GM10847 (cell line): ENCODE results near the gene NEUROG1.

Experiments
- POLR2A ChIP-seq: IDR thresholded peaks from 2 replicates; pipeline ENCODE4 v1.6.1; 2011; ENCODE audit not compliant: insufficient read length; ENCODE audit errors: extremely low read depth

Gene NEUROG1

DNA sequence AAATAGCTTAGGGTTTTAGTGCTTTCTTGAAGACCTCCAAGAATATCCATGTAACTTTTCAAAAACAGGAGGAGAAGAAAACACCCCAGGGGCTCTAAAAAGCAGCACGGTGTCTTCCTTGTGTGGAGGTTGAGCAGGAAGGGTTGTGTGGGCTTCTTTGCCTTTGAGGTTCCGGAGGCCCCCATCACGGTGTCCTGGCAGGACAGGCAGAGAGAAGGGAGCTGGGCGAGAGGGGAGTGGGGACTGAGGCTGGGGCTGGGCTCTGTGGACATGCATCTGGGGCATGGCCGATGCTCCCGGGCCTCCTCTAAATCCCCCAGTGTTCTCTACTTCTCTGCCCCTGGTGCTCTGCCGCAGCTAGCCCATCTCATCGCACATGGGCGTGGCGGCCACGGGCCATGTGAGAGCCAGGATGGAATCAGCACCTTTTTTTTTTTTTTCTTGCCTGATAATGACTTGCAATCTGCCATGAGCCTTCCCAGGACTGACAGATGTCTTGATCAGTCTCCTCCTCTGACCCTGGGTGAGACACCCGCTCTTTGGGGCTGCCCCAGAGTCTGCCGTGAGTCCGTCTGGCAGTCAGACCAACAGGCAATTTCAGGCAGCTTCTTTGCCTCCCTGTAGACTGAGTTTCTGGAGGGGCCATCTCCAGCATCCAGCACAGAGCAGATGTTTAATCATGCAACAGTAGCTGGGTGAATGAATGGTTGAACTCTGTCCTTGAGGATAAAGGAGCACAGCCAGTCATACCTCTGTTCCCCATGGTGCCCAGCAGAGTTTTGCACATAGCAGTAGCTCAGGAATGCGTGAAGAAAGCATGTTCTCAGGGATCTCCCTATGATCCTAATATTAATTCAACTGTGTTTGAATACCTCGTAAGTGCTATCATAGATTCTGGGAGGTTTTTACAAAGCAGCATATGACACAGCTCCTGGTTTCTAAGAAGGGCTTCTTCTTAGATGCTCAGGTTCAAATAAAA, 30.9 kb upstream of the NEUROG1 start:
- no peak for TF ChIP-seq POLR2A

- TF ChIP-seq POLR2A, result no peak
Observed at GRCh38 chr5:135565725-135566421, 30.1 kb upstream of the NEUROG1 start.

- TF ChIP-seq POLR2A, result no peak
Observed at GRCh38 chr5:135565266-135565665, 29.5 kb upstream of the NEUROG1 start.

GRCh38 chr5:135564331-135564730, 28.6 kb upstream of the NEUROG1 start:
- no peak for TF ChIP-seq POLR2A

- TF ChIP-seq POLR2A, result no peak
Observed at GRCh38 chr5:135561266-135561665, 25.5 kb upstream of the NEUROG1 start.

GRCh38 chr5:135560858-135561257, 25.1 kb upstream of the NEUROG1 start:
- TF ChIP-seq POLR2A, result no peak

GRCh38 chr5:135559354-135559753, 23.6 kb upstream of the NEUROG1 start:
- no peak for TF ChIP-seq POLR2A

- no peak for TF ChIP-seq POLR2A
Observed at GRCh38 chr5:135557076-135557838, 21.5 kb upstream of the NEUROG1 start.

- no peak for TF ChIP-seq POLR2A
Observed at GRCh38 chr5:135556620-135557019, 20.9 kb upstream of the NEUROG1 start.

- TF ChIP-seq POLR2A, result no peak
Observed at GRCh38 chr5:135555530-135555929, 19.8 kb upstream of the NEUROG1 start.

DNA sequence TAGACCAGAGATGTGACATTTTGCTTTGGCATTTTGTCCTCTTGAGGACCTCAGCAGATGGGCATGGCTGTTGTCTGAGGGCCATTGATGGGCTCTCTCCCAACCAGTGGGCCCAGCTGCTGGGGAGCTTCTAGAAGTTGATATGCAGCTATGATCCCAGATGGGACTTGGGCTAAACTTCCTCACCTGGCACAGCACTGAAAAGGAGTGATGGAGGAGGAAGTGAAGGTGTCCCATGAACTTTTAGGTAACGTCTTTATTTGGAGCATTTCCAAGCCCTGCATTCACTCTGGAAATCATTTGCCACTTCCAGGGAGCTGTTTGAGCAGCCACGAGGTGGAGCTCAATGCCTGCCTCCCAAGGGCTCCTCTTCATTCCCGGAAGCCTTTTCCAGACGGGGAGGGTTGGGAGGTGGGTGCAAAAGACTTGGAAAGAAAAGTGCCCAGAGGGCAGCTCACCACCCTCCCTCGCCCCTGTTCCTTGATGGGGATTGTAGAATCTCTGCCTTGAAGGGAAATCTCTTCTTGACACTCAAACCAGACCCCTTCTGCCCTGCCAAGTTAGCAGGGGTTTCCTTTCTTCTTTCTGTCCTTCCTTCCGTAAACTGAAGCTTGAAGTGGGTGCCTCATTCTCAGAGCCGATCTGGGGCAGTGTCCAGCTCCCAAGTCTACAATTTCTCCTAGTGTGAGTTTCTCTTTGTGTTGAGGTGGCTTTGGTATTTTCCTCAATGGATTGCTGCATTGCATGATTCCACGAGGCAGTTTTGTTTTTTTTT, 18.1 kb upstream of the NEUROG1 start:
- TF ChIP-seq POLR2A, result no peak

- no peak for TF ChIP-seq POLR2A
Observed at GRCh38 chr5:135551593-135552447, 16.1 kb upstream of the NEUROG1 start.

DNA sequence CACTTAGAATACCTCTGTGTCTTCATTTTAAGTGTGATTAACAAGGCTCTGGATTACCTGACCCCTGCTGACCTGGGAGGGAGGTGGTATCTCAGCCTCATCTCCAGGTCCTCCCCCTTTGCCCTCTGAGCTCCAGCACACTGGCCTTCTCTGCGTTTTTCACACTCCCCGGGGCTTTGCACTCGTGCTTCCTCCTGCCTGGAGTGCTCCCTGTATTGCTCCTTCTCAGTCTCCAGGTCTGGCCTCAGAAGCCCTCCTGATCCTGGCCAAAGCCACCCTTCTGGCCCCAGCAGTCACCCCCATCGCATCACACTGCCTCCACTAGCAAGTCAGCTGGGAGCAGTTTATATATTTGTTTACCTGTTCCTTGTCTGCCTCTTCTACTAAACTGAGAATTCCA, 13.6 kb upstream of the NEUROG1 start:
- TF ChIP-seq POLR2A, result no peak
